ENCODE data around the gene CXorf66.

- no peak for TF ChIP-seq TAF1 (IDR thresholded peaks at IDR 0.05; ENCODE audit: low read depth, low read length)
- no peak for TF ChIP-seq ATF2 (IDR thresholded peaks at IDR 0.05; ENCODE audit: low read length)
- TF ChIP-seq POLR2A (IDR thresholded peaks at IDR 0.05; ENCODE audit: control extremely low read depth in 1 of 2, low read depth in 2 of 2, low read length in 2 of 2): no peak
These were observed at the start of gene CXorf66 for GRCh38 chrX:139965421-139965820.

Data from H1 (cell line).